Globus pallidus (tissue), 1 donor: ENCODE results near the gene GBF1.
A peak's percentile ranks its signal among the peaks of the same experiment; 100 is the strongest.

Source experiments
- DNase-seq: peaks from one replicate; pipeline ENCODE4 v3.0.0-alpha.2; 2015; ENCODE audit warnings: low spot score

GBF1 gene

GRCh38 chr10:102396317-102396650 lies 151.0 kb downstream of the GBF1 start:
- DNase-seq, result no peak

DNA sequence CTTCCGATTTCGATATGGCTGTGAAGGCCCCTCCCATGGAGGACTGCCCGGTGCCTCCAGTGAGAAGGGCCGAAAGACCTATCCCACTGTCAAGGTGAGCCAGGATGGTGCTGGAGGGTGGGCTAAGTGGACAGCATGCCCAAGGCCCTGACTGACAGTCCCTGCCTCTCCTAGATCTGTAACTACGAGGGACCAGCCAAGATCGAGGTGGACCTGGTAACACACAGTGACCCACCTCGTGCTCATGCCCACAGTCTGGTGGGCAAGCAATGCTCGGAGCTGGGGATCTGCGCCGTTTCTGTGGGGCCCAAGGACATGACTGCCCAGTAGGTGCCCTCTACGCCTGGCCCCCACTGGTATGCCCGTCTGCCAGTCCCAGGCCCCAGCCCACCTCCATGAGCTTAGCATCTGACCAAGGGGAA lies 151.4 kb downstream of the GBF1 start:
- DNase-seq, result no peak

DNA sequence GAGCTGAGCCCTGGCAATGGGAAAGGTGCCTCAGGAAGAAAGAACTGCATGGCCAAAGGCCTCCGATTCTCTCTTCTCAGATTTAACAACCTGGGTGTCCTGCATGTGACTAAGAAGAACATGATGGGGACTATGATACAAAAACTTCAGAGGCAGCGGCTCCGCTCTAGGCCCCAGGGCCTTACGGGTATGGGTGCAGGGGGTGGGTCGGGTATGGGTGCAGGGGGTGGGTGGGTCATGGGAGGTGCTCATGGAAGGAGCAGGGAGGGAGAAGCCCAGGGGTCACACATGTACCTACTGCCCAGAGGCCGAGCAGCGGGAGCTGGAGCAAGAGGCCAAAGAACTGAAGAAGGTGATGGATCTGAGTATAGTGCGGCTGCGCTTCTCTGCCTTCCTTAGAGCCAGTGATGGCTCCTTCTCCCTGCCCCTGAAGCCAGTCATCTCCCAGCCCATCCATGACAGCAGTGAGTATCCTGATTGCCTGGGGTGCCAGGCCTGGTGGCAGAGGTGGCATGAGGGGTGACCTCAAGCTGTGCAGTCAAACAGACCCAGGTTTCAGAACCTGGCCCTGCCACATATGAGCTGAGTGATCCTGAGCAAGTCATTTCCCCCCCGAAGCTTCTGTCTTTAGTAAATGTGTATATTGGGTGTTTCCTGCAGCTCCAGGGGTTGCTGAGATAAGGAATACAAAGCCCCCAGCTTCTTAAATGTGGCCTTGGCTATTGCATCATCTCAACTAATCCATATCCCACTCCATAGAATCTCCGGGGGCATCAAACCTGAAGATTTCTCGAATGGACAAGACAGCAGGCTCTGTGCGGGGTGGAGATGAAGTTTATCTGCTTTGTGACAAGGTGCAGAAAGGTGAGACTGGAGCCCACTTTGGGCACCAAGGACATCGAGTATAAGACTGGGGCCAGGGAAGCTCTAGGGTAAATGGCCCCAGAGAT lies 152.2 kb downstream of the GBF1 start:
- no peak for DNase-seq

DNA sequence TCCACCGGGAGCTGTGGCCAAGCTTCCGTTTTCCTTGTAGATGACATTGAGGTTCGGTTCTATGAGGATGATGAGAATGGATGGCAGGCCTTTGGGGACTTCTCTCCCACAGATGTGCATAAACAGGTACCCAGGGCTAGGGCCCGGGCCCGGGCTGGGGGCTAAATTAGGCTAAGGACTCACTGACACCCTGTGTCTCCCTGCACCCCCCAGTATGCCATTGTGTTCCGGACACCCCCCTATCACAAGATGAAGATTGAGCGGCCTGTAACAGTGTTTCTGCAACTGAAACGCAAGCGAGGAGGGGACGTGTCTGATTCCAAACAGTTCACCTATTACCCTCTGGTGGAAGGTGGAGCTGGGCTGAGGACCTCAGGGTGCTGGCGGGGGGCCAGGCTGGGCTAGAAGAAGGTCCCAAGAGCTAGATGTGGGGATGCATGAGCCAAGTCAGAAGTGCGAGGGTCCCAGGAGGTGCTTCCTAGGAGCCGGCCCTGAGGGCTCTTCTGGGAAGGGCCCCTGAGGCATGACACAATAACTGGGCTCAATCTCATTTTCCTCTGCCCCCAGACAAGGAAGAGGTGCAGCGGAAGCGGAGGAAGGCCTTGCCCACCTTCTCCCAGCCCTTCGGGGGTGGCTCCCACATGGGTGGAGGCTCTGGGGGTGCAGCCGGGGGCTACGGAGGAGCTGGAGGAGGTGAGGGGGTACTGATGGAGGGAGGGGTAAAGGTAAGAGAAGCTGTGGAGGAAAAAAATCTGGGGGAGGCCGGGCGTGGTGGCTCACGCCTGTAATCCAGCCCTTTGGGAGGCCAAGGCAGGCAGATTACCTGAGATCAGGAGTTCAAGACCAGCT lies 153.1 kb downstream of the GBF1 start:
- no peak for DNase-seq

GRCh38 chr10:102399217-102400021 lies 154.1 kb downstream of the GBF1 start:
- DNase-seq, result peak; percentile 81

- no peak for DNase-seq
Measured at GRCh38 chr10:102400076-102400475, 154.7 kb downstream of the GBF1 start.

- DNase-seq, result no peak
Measured at GRCh38 chr10:102400598-102401341, 155.4 kb downstream of the GBF1 start.

GRCh38 chr10:102401342-102401654 lies 156.0 kb downstream of the GBF1 start:
- no peak for DNase-seq

- DNase-seq, result no peak
Measured at GRCh38 chr10:102401735-102402511, 156.6 kb downstream of the GBF1 start.

- DNase-seq, result no peak
Measured at GRCh38 chr10:102402512-102402896, 157.2 kb downstream of the GBF1 start.

DNA sequence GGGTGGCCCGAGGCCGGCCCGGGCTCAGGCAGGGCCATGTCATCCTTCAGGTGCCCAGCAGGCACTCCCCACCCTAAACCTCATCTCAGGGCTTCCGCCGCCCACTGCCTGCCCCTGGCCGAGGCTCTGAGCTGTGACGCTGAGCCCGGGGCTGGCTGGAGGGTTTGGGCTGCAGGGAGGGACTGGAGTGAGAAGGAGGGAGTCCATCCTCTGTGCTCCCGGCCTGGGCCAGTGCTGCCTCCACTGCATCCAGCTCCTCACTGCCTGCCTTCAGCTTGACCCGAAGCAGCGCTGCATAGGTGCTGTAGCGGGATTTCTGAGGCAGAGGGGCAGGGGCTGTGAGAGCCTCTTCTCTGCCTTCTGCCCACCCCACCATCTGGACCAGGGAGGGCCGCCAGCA lies 157.8 kb downstream of the GBF1 start:
- no peak for DNase-seq

DNA sequence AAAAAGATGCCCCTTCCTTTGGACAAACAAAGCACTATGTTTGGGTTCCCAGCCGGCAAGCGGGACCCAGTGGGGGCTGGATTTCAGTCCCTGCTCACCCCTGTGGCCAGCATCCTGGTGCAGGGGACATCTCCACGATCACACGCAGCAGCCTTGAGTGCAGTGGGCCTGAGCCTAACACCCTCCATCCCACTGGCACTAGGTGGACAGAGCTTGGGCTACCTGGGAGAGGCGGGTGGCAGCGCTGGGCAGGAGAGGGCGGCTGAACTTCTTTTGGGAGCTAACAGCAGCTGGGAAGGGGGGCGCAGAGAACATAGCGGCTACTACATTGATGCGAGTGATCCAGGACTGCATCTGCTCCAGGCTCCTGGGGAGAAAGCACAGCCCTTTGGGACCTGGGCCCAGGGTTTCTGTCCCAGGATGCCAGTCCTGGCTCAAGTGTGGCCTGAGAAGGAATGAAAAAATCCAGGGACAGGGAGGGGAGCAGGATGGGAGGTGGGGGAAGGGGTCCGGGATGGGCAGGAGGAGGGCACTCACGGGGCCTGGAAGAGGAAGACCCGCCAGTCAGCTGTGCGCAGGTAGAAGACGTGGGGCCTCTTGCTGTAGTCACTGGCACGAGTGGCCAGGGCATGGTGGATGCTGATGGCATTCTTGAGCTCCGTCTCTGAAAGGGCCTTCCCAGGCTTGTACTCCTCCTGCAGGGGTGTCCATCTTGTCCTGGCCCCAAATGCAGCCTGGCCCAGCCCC lies 159.2 kb downstream of the GBF1 start:
- DNase-seq, result no peak

- DNase-seq, result no peak
Measured at GRCh38 chr10:102405108-102405571, 159.8 kb downstream of the GBF1 start.

DNA sequence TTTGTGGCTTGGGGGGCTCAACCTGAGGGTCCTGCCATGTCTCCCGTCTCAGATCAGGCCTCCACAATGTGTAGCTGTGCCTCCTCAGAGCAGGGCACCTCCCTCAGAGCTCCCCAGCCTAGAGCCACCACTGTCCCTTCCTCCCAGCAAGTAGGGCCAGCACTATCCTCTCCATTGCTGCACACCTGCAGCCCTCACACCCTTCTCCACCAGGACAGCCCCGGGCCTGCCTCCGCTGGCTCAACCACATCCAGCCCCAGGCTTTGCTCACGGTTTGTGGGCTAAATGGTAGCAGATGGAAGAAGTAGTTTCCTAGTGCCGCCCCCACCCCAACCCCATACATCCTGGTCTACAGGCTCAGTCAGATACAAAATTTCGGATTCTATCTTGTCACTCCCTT lies 160.3 kb downstream of the GBF1 start:
- DNase-seq, result no peak

- DNase-seq, result no peak
Measured at GRCh38 chr10:102406815-102407214, 161.5 kb downstream of the GBF1 start.

- DNase-seq, result no peak
Measured at GRCh38 chr10:102407425-102408130, 162.2 kb downstream of the GBF1 start.

DNA sequence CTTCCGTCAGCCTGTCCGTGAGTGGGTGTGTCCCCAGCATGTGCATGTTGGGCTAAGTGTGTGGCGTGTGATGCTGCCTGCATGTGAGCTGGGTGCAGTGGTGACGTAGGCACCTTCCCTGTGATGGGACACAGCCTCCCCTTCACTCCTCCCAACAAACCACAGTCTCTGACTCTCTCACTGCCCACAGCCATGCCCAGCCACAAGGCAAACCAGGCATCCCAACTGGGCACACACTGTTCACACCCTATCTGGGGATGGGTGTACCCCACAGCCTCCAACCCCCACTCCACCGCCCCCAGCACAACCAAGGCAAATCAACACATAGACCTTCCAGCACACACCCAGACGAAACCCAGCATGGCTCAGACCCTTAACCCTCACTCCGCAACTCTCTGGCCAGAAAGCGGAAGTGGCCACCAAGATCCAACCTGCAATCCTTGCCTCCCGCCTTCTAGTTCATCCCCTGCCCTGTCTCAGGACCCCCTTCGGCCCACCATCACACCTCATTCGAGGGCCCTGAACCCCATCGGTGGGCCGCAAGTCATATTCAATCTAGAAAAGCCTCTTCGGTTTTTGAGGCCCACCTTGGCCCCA lies 162.9 kb downstream of the GBF1 start:
- no peak for DNase-seq

- DNase-seq, result no peak
Measured at GRCh38 chr10:102408728-102409603, 163.6 kb downstream of the GBF1 start.
